HG03045 (cell line): ENCODE measurements around the gene DSCAML1.

Source experiments
- ATAC-seq: cut with Tn5 transposase; IDR thresholded peaks from one replicate; pipeline ENCODE4 v1.9.1; 2021; ENCODE audit warnings: mild to moderate bottlenecking, moderate library complexity; ENCODE audit not compliant: unreplicated experiment

The DSCAML1 gene

DNA sequence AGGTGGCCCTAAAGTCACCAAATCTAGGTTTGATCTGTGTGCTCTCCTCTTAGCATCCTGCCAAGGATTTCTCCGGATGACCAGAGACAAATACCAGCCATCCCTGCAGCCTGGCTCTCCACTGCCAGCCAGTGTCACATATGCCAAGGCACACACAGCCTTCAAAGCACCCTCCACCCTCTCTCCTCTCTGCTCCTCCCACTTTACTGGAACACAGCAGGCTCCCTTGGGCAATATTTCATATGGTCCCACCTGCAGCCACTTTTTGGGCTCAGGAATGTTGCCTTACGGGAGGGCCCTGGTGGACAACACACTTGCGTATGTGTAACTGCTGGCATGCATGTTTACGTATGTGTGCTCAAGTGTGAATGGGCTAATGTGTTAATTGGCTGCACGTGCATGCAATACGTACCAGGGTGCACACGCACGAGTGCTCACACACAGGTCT lies 285.5 kb downstream of the DSCAML1 start:
- no peak for ATAC-seq

DNA sequence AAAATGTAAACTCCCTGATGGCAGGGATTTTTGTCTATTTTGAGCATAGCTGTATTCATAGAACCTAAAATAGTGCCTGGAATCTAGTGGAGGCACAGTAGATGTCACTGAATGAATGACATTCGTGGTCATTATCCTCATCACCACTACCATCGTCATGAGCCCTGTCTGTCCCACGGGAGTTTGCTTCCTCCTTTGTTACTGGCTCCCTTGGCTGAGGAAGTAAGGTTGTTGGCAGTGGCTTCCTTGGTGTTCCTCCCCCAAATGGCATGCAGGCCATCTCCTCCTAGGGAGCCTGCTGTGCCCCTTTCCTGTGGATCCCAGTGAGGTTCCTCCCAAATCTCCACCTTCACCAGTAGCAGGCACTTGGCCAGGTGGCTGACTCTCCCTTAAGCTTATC lies 286.4 kb downstream of the DSCAML1 start:
- ATAC-seq, result no peak

DNA sequence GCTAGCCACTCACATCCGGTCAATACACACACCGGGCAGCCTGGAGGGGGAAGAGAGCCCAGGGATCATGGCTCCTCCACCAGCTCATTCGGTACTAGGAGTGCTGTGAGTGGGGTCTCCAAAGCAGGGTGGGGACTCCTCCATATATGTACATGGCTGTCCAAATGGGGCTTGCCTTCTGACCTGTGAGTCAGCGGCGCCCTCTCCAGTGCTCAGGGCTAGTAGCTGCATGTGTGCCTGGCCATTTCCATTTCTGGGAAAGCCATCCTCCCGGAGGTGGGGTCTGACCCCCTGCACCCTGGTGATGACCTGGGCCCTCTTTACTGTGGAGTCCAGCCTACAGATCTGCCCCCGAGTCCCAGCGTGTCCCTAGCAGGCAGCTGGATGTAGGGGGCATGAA lies 287.5 kb downstream of the DSCAML1 start:
- ATAC-seq, result no peak

DNA sequence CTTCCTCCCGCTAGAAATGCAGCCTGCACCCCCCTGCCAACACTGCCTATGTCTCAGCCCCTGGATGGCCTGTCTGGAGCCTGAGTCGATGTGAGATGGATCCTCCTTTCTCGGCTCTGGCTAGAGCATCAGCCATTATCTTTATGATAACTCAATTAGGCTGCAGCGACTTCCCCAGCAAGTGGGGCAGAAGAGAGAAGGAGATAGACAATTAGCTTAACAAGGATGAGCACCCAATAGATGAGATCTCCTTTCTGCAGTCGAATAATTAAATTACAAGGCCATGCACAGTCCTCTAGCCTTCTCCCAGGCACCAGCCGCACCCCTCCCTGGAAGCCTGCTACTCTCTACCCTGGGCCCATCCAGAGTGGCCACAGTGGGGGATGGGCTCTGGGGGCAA lies 290.0 kb downstream of the DSCAML1 start:
- ATAC-seq, result no peak

DNA sequence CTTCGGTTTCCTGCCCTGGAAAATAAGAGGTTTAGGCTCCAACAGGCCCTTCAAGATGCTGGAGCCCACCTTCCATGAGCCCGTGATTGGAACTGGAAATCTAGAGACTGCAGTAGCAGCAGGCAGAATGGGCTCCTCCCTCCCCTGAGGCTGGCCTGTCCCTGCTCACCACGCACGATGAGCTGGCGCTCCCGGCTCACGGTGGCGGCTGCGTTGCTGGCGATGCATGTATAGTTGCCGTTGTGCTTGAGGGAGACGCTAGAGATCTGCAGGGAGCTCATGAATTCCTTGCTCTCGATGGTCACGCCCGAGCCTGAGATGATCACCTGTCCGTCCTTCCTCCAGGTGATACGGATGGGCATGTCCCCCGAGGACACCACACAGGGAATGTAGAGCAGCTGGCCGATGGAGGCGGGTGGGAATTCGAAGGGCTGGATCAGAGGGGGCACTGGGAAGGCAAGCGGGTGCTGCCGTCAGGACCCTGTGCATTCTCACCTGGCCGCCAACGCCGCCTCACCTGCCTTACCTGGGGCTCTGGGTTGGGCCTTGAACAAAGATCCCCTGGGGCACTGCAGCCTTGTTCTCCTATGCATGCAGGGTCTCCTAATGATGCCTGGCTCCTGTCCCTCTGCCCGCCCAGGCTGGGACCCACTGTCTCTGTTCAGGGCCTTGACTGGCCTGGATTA lies 291.6 kb downstream of the DSCAML1 start:
- no peak for ATAC-seq

DNA sequence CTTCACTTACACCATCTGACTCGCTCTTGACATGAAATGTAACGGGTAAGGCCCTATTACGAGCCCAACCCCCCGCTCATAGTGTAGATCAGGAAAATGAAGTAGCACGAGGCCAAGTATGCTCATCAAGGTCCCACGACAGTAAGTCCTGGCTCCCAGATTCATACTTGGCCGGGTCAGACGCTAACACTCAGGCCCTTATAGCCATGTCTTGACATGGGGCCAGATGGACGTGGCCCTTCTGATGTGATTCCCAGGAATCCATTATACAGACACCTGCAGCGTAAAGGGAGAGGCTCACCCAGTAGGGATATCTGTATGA lies 294.3 kb downstream of the DSCAML1 start:
- ATAC-seq, result no peak

DNA sequence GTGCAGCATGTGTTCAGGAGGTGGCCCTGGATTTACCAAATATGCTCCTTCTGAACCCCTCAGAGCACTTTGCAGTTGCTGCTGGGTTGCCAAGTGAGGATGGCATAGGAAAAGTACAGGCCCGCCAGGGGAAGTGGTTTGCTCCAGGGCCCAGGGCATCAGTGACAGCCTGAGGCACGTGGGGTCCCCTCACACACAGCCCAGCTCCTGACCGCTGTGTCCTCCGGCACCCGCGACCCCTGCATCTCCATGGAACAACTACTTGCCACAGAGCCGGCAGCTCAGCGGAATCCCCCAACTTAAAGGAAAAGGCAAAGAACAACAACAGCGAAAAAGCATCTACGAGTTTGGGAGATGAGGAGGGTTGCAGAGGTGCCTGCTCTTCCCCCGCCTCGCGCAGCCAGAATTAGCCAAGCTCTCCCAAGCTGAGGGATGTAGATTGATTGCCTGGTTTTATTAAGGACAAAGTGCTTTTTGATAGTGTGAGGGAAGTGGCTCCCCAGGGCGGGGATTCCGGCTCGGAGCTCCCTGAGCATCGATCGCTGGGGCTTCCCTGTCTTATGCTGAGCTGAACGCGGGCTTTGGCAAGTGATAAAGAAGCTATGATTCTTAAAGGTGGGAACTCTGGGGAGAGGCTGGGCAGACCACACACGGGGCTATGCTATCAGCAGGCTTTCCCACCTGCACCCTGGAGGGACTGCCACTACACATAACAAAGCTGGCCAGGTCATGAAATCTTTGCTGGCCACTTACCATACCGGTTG lies 294.8 kb downstream of the DSCAML1 start:
- no peak for ATAC-seq

- no peak for ATAC-seq
Measured at GRCh38 chr11:117501237-117501898, 295.6 kb downstream of the DSCAML1 start.

- ATAC-seq, result no peak
Measured at GRCh38 chr11:117498791-117499190, 298.2 kb downstream of the DSCAML1 start.

- ATAC-seq, result no peak
Measured at GRCh38 chr11:117497206-117497951, 299.6 kb downstream of the DSCAML1 start.

DNA sequence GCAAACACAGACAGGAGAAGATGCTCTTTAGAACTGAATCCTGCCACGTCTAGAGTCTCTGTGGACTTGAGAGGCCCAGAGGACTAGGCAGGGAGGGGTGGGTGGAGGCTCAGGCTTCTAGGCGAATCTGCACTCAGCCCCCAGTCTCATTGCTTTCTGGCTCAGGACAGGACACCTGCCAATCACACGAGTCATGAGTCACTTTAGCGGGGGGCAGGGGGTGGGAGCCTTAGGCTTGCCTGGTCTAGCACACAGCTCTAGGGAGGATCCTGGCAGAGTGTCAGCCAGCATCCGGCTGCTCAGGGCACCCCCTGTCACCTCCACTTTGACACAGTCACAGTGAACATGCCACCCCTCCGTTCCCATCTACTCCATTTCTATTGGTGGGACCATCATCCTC lies 301.7 kb downstream of the DSCAML1 start:
- ATAC-seq, result no peak

GRCh38 chr11:117492578-117493251 lies 304.3 kb downstream of the DSCAML1 start:
- no peak for ATAC-seq

DNA sequence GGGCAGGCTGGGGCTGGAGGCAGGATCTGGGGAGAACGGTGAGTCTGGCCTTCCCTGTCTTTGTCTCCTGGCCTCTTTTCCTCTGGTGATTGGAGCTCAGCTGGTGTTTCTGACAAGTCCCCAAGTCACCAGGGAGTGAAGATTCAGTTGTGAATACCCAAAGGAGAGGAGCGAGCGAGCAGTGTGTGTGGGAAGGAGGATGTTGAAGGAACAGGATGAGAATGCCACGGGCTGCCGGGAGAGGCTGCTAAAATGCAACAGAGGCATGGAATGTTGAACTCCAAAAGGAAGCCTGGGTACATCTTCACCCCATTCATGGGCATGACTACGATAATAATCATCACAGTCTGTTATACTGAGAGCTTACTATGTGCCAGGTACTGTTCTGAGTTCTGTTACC lies 306.1 kb downstream of the DSCAML1 start:
- ATAC-seq, result no peak

GRCh38 chr11:117489999-117490679 lies 306.9 kb downstream of the DSCAML1 start:
- ATAC-seq, result no peak

GRCh38 chr11:117488996-117489952 lies 307.7 kb downstream of the DSCAML1 start:
- no peak for ATAC-seq

- no peak for ATAC-seq
Measured at GRCh38 chr11:117486059-117486458, 311.0 kb downstream of the DSCAML1 start.

- ATAC-seq, result no peak
Measured at GRCh38 chr11:117484156-117484555, 312.9 kb downstream of the DSCAML1 start.

DNA sequence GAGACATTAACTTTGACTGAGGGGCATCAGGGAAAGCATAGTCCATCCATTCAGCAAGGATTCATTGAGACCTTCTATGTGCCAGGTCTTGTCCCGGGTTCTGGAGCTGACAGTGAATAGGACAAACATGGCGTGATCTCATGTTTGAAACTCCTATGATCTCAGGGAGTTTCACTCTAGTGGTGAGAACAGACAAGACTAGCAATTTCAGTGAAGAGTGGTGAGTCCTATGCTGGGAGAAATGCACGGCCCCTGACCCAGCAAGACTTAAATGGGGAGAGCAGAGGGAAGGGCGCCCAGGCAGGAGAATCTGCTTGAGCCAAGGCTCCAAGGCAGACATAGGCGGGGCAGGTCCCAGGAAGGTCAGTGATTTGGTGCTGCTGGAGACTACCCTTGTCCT lies 313.6 kb downstream of the DSCAML1 start:
- no peak for ATAC-seq

GRCh38 chr11:117482881-117483280 lies 314.1 kb downstream of the DSCAML1 start:
- ATAC-seq, result no peak
